GM18511 (cell line): Measurements from ENCODE around the gene TMEM144.

Experiments
- ATAC-seq: cut with Tn5 transposase; IDR thresholded peaks from one replicate; pipeline ENCODE4 v1.9.1; 2021; ENCODE audit warnings: mild to moderate bottlenecking, moderate library complexity; ENCODE audit not compliant: unreplicated experiment

Gene TMEM144

DNA sequence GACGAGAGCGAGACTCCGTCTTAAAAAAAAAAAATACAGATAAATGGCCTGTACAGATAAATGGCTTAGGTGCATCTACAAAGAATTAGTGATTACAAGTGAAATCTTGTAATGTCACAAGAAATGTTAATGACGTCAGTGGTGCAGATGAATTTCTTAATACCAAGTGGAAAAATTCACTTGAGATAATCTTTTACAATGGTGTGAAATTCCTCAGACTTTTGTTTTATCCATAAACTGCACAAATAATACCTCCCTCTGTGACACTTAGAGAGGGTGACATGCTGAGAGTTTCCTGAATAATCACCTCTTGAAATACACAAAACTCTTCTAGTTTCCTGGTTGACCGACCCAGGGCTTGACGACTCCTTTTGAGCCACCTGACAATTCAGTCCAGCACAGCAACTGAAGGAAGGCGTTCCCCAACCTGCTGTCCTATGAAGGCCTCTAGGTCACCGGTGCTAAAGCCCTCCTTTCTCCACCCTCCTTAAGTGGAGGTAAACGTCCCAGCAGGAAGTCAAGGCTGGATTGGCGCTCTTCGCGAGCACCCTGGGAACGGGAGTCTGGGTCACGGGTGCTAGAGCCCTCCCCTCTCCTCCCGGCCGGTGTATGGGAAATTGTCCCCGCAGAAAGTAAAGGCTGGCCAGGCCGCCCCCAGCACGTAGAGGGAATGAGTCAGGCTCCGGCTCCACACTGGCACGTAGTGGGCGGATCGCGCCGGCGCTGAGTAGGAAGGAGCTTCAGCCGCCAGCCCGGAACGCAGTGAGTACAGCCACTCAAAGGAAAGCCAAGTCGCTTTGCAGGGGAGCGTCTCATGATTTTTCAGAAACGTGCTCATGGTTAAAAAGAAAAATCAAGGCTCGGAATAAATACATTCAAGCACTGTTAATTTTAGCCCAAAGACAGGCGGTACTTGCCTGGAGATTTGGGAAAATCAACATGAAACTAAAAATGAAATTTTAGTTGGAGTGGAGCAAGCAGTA is at the start of gene TMEM144:
Gene TMEM144 (plus strand): TSS at position 662 of the 983 bp plus-strand sequence. CDS start 2,182 bp downstream, outside the sequence.
- ATAC-seq: peak; percentile 95

DNA sequence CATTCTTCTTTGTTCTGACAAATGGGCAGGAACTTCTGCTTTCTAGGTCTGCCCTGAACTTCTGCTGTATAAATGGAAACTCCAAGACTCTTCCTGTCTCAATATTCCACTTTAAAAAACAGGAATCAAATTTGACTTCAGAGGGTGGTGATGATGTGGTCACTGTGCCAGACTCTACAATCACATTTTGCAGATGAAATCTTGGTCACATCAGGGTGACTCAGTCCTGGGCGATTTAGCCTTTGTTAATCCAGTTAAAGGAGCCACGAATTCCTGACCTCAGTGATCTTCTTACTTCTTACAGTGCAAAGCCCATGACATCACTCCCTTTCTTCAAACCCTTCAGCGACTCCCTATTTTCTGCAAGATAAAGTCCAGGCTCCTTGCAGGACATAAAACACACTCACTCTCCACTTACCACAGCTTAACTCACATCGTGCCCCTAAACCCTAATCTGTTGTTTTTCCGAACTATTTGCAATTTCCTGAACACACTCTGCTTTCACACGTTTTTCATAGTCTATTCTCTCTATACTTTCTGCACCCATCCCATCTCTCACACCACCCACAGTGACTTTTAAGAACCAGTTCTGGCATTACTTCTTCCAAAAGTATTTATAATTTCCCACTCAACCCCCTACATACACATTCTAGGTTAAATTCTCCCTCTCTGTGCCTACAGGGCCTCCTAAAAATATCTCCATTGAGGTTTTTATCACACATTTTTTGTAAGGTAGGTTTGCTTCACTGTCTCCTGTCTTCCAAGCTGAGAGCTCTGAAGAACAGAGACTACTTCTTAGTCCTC is 48.5 kb upstream of the TMEM144 start:
- ATAC-seq: no peak

GRCh38 chr4:158162631-158163030 is 47.7 kb upstream of the TMEM144 start:
- ATAC-seq: no peak

DNA sequence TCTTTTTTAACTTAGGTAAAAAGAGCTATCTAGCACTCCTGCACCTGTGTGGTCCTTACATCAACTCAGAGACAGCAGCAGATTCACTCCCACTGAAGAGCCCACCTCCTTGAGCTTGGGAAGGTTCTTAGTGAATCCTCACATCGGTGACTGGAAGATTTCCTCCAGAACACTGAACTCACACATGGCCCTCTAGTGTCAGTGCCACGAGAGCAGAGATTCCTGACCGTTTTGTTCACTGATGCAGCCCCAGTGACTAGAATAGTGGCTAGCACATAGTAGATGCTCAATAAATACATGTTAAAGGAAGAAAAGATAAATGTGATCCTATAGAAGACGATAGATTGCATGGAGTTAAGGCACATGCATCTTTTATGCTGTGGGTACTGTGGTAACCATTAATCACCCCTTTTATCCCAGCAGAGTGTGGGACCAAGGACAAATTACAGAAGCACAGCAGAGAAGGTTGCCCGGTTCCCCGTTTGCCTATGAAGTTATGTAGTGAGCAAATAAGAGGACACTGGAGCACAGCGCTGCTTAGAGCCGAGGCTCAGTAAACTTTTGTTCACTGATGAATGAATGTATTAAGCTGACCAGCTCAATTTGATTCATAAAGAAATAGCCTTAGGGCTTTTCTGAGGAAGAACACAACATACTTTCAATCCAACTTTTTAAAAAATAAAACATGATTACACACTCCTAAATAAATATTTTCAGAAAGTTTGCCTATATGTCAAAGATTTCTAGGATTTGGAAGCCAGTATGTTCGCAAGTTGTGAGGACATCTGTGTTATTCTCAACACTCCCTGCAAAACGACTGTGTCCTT is 46.1 kb upstream of the TMEM144 start:
- no peak for ATAC-seq

DNA sequence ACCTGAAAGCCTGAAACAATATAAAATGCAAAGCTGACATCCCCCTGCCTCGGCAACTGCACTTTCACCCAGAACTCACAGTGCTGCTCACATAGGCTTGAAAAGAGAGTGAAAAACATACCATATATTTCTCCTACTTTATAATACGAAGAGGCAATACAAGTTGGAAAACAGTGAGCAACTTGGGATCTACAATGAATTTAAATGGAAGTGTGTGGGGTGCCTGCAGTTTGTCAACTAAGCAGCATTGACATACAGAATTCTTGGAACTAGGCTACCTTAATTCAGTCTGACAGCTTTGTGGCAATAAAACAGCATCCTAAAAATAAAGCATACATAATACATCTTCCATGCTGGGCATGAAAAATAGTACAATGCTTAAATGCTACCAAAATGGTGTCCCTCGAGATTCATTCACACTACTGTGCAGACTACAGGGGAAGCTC is 45.5 kb upstream of the TMEM144 start:
- no peak for ATAC-seq

- no peak for ATAC-seq
These were observed 43.6 kb upstream of the TMEM144 start for GRCh38 chr4:158166701-158167100.

DNA sequence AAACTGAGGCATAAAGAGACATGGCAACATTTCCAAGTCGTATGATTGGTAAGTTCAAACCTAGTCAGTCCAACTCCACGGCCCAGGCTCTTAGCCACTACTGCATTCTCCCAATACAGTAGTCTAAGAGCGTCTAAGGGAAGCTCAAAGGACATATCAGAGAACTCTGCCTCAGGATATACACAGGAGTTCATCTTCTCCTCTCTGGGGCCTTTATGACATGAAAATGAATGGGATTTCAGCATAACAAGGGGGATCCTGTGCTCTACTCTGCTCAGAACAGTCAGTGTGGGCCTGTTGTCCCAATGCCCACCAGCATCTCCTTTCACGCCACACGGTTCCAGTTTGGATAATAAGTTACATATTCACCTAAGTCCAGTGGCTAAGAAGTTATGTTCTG is 41.7 kb upstream of the TMEM144 start:
- no peak for ATAC-seq

DNA sequence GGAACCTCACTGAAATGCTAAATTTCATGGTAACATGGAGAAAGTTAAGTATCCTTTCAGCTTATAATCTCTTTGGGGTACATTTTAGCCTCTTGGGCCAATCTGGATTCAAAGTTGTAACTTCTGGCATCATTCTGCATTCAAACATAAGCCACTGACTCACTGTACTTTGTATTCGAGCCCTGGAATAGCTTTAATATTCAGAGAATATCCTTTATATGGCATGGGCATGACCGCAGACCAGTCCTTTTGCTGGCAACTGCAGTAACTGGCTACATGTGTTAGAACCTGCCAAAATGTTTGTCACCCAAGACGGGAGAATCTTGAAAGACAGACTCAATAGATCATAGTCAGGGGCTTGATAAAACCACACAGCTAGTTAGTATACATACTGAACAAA is 40.8 kb upstream of the TMEM144 start:
- no peak for ATAC-seq

DNA sequence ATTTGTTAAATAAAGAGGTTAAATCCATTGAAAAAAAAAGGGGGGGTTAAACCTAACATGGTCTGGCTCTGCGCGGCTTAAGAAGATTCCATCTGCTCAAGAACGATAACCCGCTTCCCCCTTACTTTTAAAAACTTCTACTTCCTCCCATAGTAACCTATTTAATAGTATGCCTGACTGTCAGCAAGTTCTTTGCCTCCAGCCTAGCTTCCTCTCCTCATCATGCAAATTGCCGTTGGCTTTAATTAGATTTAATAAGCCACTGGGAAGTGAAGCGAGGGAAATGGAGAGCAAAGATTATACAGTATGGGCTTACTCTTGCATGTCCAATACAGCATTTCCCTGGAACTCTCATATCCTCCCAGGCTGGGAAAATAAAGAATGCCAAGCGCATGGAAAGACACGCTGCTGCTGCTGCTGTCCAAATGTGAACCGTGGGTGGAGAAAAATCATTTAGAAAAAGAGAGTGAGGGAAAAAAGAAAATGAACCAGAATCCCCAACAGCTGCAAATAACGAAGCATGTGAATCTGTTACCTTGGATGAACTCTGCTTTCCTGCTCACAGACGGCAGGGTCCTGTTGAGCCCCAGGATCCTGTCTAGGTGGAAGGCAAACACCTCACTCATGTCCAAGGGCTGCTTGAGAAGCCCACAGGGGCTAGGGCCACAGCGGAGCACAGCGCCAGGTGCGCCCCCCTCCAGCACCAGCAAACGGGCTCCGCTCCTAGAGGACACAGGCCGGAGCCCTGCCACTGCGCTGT is 40.2 kb upstream of the TMEM144 start:
- ATAC-seq: peak; percentile 14

DNA sequence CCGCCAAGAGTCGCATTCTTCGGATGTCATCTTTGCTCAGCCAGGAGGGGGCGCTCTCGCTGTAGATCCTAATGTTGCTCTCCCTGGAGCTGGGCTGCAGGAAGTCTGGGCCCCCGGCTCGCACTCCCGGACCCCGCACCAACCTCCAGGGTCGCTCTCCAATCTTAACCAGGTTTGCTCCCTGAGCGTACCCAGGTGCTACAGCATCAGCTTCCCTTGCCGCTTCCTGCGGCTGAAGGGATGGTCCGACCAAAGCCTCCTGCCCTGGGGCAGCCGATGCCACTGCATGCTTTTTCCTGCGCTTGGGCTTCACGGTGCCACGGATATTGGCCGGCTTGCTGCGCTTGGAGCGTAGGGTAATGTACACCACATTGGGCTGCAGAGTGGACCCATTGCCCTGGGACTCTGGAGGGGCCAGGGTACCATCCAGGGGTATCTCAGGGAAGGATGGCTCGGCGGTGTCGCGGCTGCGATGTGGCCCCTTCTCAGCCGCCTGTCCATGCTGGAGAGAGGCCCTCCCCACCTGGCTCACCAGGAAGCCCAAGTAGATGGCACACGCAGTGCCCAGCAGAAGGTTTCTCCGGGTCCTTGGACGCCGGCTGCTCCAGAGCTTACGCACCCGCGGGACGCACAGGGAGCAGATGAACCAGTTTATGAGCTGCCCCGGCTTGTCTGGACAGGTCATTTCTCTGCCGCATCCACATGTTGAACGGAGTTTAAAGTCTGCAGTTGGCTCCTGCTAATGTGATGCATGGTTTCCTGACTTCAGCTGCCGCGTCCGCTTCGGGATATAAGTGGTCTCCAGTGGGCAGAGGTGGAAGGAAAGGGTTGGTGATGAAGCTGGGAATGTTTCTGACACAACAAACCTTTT is 39.4 kb upstream of the TMEM144 start:
- ATAC-seq: peak; percentile 73

DNA sequence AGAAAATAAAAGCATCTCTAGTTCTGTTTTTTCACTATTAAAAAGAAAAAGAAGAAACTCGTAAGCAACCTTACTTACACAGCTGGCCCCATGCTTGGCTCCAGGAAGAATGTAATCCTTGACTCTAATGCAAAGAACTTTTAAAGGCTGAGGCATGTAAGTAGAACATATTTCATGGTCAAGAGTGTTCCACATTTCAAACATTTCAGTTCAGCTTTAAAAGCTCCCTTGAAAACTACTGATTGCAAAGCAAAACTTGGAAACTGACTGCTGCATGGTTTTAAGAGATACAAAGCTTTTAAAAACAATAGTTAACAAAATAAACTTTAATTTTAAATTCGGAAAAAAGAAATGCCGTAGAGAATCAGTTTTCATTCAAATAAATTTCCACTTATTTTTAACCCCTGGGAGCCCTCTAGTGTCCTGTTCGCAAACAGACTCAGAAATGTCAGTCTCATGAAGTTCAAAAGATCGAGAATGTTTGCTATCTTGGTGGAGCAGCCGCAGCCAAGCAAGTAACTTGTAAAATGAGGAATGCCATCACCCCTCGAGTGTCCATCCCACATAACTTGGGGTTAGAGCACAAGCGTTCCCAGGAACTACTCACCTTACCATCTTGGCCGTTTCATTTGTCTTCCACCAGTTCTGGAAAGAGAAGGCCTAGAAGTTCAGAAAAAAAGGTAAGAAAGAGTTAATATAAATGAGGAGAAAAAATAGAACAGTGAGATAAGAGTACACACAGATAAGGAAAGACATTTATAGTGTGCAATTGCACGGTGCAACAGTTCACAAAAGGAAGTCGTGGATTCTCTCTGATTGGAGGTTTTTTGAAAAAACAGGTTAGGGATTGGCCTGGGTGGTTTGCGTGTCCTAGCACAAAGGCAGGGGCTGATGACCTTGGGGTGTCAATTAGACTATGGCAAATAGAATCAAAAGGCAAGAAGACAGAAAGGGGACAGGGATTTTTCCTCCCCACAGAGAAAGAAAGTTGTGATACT is 37.7 kb upstream of the TMEM144 start, which contains the start of gene GASK1B:
Gene GASK1B (minus strand): TSS at position 765 of the 998 bp plus-strand sequence. CDS start 1,650 bp downstream, outside the sequence.
- peak; percentile 38 for ATAC-seq

- ATAC-seq: no peak
These were observed 34.2 kb upstream of the TMEM144 start for GRCh38 chr4:158176108-158176507.

DNA sequence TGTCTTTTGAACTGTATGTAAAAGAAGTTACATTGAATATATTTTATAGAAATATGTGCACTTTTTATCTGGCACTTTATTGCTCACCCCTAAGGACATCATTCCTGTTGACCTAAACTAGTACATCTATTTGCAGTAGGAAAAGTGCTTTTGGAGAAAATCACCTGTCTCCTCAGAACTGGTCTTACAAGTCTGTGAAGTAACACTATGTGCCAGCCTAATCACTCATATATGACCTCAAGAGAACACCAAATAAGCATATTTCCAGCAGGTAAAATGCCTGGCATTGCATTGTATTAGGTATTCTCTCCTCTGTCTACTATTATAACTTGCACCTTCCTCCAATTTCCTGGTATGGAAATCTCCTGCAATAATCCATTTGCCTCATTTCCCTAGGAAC is 33.5 kb upstream of the TMEM144 start:
- ATAC-seq: no peak

- ATAC-seq: no peak
These were observed 30.8 kb upstream of the TMEM144 start for GRCh38 chr4:158179465-158179864.

- ATAC-seq: no peak
These were observed 28.4 kb upstream of the TMEM144 start for GRCh38 chr4:158181906-158182305.

DNA sequence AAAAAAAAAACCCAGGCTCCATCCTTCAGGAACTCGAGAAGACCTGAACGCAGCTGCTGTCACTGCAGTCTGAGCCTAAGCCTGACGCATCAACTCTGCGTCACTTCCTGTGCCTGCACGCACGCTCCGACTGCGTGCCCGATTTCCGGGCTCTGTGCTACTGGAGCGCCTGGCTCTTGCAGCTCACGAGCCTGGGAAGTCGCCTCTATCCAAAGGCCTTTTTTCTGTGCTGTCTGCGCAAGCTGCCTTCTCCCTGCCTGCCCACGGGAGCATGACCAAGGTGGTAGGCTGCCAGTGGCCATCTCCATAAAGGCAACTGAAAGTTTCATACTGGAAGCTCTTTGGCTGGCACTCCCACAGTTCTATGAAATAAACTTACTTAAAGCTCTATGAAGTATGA is 27.6 kb upstream of the TMEM144 start:
- no peak for ATAC-seq

DNA sequence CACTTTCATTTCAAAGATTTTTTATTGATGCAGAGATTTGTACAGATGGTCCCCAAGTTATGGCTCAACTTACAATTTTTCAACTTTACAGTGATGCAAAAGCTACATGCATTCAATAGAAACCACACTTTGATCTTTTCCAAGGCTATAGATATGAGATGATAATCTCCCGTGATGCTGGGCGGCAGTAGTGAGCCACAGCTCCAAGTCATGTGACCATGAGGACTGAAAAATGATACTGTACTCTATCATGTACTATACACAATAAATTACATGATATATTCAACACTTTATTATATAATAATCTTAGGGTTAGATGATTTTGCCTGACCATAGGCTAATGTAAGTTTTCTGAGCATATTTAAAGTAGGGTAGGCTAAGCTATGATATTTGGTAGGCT is 23.5 kb upstream of the TMEM144 start:
- ATAC-seq: no peak

- ATAC-seq: no peak
These were observed 20.9 kb upstream of the TMEM144 start for GRCh38 chr4:158189422-158189821.
